Measurements from ENCODE around the gene VSTM2B. TPM values are rescaled to one million over a fixed set of nuclear protein-coding genes. Genes with fewer than 3 reads are reported as not detected.
"Not testable (repeated sequence)": the region's sequence is repeated elsewhere in the genome, so short reads cannot be mapped to it uniquely, and the experiment has no call there.

Gene VSTM2B
- total RNA-seq, 1 donor from 2014 or later: not detected

DNA sequence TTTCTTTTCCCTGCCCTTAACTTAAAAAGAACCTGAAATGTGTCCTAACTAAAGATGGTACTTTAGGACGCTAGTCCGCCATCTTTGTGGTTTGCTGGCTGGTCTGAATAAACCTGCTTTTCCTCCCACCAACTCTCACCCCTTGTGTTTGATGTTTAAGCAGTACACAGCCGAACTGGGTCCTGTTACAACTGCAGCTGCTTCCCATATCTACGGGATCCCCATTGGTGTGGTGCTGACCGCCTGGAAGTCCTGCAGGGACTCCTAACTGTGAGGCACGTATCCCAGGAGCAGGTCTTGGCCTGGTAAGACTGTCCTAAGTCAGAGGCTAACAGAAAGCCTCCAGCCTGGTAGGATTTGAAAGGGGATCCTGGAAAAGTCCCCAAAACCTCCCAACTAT, 40.9 kb upstream of the VSTM2B start:
- Histone ChIP-seq H3K4me1 (no peaks in the 10 kb centered on the region), H3K27me3 (no peaks in the 10 kb centered on the region), H4K20me1 (ENCODE audit: low read depth) (no peaks in the 10 kb centered on the region), H3K27ac (no peak overlapping the region), H2AFZ (replicated peaks) (no peak overlapping the region), H3K9ac (no peak overlapping the region), H3F3A (ENCODE audit: low read depth) (no peaks in the 10 kb centered on the region), H3K9me3 (ENCODE audit: low read depth) (no peaks in the 10 kb centered on the region), H3K79me2 (ENCODE audit: low read depth) (no peaks in the 10 kb centered on the region), H3K4me3 (no peak overlapping the region), H3K4me2 (no peak overlapping the region), H3K36me3 (no peaks in the 10 kb centered on the region)
- TF ChIP-seq EZH2 (IDR thresholded peaks at IDR 0.05) (no peak), EZH2phosphoT487 (IDR thresholded peaks at IDR 0.05) (no peak)
- TF ChIP-seq, protein P1, sequence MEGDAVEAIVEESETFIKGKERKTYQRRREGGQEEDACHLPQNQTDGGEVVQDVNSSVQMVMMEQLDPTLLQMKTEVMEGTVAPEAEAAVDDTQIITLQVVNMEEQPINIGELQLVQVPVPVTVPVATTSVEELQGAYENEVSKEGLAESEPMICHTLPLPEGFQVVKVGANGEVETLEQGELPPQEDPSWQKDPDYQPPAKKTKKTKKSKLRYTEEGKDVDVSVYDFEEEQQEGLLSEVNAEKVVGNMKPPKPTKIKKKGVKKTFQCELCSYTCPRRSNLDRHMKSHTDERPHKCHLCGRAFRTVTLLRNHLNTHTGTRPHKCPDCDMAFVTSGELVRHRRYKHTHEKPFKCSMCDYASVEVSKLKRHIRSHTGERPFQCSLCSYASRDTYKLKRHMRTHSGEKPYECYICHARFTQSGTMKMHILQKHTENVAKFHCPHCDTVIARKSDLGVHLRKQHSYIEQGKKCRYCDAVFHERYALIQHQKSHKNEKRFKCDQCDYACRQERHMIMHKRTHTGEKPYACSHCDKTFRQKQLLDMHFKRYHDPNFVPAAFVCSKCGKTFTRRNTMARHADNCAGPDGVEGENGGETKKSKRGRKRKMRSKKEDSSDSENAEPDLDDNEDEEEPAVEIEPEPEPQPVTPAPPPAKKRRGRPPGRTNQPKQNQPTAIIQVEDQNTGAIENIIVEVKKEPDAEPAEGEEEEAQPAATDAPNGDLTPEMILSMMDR (IDR thresholded peaks at IDR 0.05): no peak
- Mint-ChIP-seq H3K27ac (no peak overlapping the region), H3K36me3 (no peaks in the 10 kb centered on the region), H3K4me1 (no peaks in the 10 kb centered on the region), H3K4me3 (no peak overlapping the region), H3K27me3 (ENCODE audit: insufficient read depth, low read depth) (peaks cover 7% of the 10 kb centered on the region), H3K9me3 (peaks cover 15% of the 10 kb centered on the region)
- no peak for DNase-seq (ENCODE audit: low spot score)

DNA sequence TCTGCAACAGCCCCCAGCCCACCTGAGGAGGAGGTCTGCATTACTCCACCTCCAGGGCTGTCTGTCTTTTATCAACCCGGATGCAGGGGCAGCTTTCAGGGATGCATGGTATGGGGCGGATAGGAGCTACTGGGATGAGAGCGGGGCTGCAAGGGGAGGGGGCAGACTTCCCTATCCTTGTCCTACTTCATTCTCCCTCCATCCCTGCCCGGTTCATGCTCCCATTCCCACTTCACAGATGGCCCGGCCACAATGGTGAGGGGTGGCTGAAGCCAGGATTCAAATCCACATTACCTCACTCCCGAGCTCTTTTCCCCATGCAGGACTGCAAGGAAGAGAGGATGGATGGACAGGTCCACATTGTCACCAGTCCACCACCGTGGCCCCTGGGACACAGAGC, 40.5 kb upstream of the VSTM2B start:
- Mint-ChIP-seq H3K27me3 (ENCODE audit: insufficient read depth, low read depth) (peaks cover 6% of the 10 kb centered on the region), H3K9me3 (peaks cover 13% of the 10 kb centered on the region), H3K4me3 (no peak overlapping the region), H3K27ac (no peak overlapping the region), H3K4me1 (no peaks in the 10 kb centered on the region), H3K36me3 (no peaks in the 10 kb centered on the region)
- H3K4me3 ChIP-seq: no peak overlapping the region
- no peaks in the 10 kb centered on the region for H3K79me2 ChIP-seq (ENCODE audit: low read depth)
- H3K4me1 ChIP-seq: no peaks in the 10 kb centered on the region
- no peaks in the 10 kb centered on the region for H3K9me3 ChIP-seq (ENCODE audit: low read depth)
- no peak for DNase-seq (ENCODE audit: low spot score)
- no peak overlapping the region for H3K9ac ChIP-seq
- H3K4me2 ChIP-seq: no peak overlapping the region
- H3K27ac ChIP-seq: no peak overlapping the region
- no peaks in the 10 kb centered on the region for H3K36me3 ChIP-seq
- H3F3A ChIP-seq (ENCODE audit: low read depth): no peaks in the 10 kb centered on the region
- TF ChIP-seq EZH2phosphoT487 (IDR thresholded peaks at IDR 0.05) (no peak), EZH2 (IDR thresholded peaks at IDR 0.05) (no peak)
- TF ChIP-seq, protein P1 (IDR thresholded peaks at IDR 0.05): no peak
- H2AFZ ChIP-seq (replicated peaks): no peak overlapping the region
- H3K27me3 ChIP-seq: no peaks in the 10 kb centered on the region
- H4K20me1 ChIP-seq (ENCODE audit: low read depth): no peaks in the 10 kb centered on the region

DNA sequence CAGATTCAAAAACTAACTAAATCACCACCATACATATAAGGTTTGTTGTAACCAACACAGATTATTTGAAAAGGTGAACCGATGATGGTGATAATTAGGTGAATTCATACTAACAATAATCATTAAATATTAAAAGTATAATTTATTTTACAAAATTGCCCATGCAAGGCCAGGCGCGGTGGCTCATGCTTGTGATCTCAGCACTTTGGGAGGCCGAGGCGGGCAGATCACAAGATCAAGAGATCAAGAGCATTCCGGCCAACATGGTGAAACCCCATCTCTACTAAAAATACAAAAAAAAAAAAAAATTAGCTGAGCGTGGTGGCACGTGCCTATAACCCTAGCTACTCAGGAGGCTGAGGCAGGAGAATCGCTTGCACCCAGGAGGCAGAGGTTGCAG, 38.8 kb upstream of the VSTM2B start:
- not testable (repeated sequence) for H3K4me3 Mint-ChIP-seq; H3K4me3 ChIP-seq; H3K4me1 ChIP-seq; H3K79me2 ChIP-seq (ENCODE audit: low read depth); H3K27ac ChIP-seq; H3K27me3 ChIP-seq; H4K20me1 ChIP-seq (ENCODE audit: low read depth); H3K36me3 ChIP-seq; H3K27ac Mint-ChIP-seq; H3K4me1 Mint-ChIP-seq; H3F3A ChIP-seq (ENCODE audit: low read depth); H3K36me3 Mint-ChIP-seq; H3K9ac ChIP-seq; H3K9me3 ChIP-seq (ENCODE audit: low read depth); H3K27me3 Mint-ChIP-seq (ENCODE audit: insufficient read depth, low read depth); H2AFZ ChIP-seq (replicated peaks); H3K4me2 ChIP-seq; H3K9me3 Mint-ChIP-seq; DNase-seq (ENCODE audit: low spot score)

DNA sequence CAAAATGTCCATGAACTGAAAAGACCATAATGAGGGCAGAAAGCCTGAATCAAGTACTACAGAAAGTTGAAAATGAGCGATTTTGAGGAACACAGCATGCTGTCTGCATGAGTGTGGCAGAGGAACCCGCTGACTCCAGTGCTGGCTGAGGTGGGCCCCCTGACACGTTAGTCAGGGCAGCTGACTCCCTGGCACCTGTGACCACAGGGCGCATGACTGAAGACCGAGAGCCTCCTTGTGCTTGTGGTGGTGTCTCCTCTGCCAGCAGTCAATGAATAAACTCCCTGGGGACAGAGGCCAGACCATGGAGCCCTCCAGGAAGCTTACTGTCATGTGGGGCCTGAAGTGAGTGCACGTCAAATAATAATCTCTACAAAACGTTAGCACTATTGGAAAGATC, 38.4 kb upstream of the VSTM2B start:
- H3K4me1 Mint-ChIP-seq: no peaks in the 10 kb centered on the region
- no peak overlapping the region for H3K27ac ChIP-seq
- H3K27ac Mint-ChIP-seq: no peak overlapping the region
- peaks cover 3% of the 10 kb centered on the region for H3K27me3 Mint-ChIP-seq (ENCODE audit: insufficient read depth, low read depth)
- TF ChIP-seq EZH2 (IDR thresholded peaks at IDR 0.05): no peak
- TF ChIP-seq, protein P1 (IDR thresholded peaks at IDR 0.05): no peak
- TF ChIP-seq EZH2phosphoT487 (IDR thresholded peaks at IDR 0.05): no peak
- DNase-seq (ENCODE audit: low spot score): no peak
- H3K27me3 ChIP-seq: peaks cover 2% of the 10 kb centered on the region
- H3K9me3 ChIP-seq (ENCODE audit: low read depth): no peaks in the 10 kb centered on the region
- H4K20me1 ChIP-seq (ENCODE audit: low read depth): no peaks in the 10 kb centered on the region
- H3K79me2 ChIP-seq (ENCODE audit: low read depth): no peaks in the 10 kb centered on the region
- no peaks in the 10 kb centered on the region for H3K4me1 ChIP-seq
- no peak overlapping the region for H3K4me2 ChIP-seq
- H3K9me3 Mint-ChIP-seq: peaks cover 2% of the 10 kb centered on the region
- H3K9ac ChIP-seq: no peak overlapping the region
- H3K4me3 ChIP-seq: no peak overlapping the region
- H3F3A ChIP-seq (ENCODE audit: low read depth): no peaks in the 10 kb centered on the region
- no peak overlapping the region for H2AFZ ChIP-seq (replicated peaks)
- no peak overlapping the region for H3K4me3 Mint-ChIP-seq
- no peaks in the 10 kb centered on the region for H3K36me3 Mint-ChIP-seq
- no peaks in the 10 kb centered on the region for H3K36me3 ChIP-seq
